Measurements from ENCODE around the gene DVL2. TPM values are rescaled to one million over a fixed set of nuclear protein-coding genes. Genes with fewer than 3 reads are reported as not detected.
"Not testable (repeated sequence)": the region's sequence is repeated elsewhere in the genome, so short reads cannot be mapped to it uniquely, and the experiment has no call there.

The DVL2 gene
- total RNA-seq, 1 donor from 2014 or later: 34.4 TPM

DNA sequence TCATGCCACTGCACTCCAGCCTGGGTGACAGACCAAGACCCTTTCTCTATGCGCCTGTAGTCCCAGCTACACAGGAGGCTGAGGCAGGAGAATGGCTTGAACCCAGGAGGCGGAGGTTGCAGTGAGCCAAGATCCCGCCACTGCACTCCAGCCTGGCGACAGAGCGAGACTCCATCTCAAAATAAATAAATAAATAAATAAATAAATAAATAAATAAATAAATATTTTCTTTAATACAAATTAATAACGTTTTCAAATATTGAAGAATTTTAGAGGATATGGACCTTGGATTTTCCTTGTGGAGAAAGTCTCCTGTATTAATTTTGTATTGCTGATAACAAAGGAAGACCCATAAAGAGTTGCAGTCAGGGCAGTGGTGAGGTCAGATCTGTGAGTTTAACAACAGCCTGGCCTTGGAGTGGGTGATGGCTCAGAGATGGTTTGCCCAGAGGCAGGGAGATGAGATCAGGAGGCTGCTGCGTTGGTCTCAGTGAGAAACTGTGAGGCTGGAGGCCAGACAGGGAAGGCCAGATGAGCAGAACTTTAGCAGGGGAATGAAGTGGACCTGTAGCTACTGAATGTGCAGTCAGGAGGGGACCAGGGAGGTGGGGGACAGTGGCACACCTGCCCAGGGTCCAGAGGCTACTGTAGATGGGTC lies 50.8 kb downstream of the DVL2 start:
- no peaks in the 10 kb centered on the region for H3K9me3 ChIP-seq (ENCODE audit: insufficient read depth, low read depth, low read length)
- TF ChIP-seq EZH2 (IDR thresholded peaks at IDR 0.05; ENCODE audit: insufficient read depth, low read length): no peak
- TF ChIP-seq, protein P1, sequence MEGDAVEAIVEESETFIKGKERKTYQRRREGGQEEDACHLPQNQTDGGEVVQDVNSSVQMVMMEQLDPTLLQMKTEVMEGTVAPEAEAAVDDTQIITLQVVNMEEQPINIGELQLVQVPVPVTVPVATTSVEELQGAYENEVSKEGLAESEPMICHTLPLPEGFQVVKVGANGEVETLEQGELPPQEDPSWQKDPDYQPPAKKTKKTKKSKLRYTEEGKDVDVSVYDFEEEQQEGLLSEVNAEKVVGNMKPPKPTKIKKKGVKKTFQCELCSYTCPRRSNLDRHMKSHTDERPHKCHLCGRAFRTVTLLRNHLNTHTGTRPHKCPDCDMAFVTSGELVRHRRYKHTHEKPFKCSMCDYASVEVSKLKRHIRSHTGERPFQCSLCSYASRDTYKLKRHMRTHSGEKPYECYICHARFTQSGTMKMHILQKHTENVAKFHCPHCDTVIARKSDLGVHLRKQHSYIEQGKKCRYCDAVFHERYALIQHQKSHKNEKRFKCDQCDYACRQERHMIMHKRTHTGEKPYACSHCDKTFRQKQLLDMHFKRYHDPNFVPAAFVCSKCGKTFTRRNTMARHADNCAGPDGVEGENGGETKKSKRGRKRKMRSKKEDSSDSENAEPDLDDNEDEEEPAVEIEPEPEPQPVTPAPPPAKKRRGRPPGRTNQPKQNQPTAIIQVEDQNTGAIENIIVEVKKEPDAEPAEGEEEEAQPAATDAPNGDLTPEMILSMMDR (IDR thresholded peaks at IDR 0.05; ENCODE audit: insufficient read depth, low read depth, low read length): no peak
- H2AFZ ChIP-seq (ENCODE audit: low read depth, low read length): no peak overlapping the region
- DNase-seq (ENCODE audit: low read depth) (no peak), FAIRE-seq (no peak)
- H3K4me3 ChIP-seq (ENCODE audit: insufficient read depth, low read depth, low read length): no peak overlapping the region
- H3K4me1 ChIP-seq (ENCODE audit: insufficient read depth, low read length): no peaks in the 10 kb centered on the region
- H4K20me1 ChIP-seq (ENCODE audit: insufficient read depth, low read length): no peaks in the 10 kb centered on the region
- H3K27me3 ChIP-seq (ENCODE audit: insufficient read depth, low read length): no peaks in the 10 kb centered on the region
- no peaks in the 10 kb centered on the region for H3K27me3 Mint-ChIP-seq (ENCODE audit: low read depth, unreplicated experiment)
- no peaks in the 10 kb centered on the region for H3K79me2 ChIP-seq (ENCODE audit: insufficient read depth, low read length)
- no peak overlapping the region for H3K9ac ChIP-seq (ENCODE audit: low read length)
- no peaks in the 10 kb centered on the region for H3K9me3 Mint-ChIP-seq (ENCODE audit: unreplicated experiment)
- no peak overlapping the region for H3K27ac ChIP-seq (ENCODE audit: low read depth, low read length)
- peaks cover 9% of the 10 kb centered on the region for H3K36me3 Mint-ChIP-seq (ENCODE audit: low read depth, unreplicated experiment)
- peaks cover 5% of the 10 kb centered on the region for H3K4me1 Mint-ChIP-seq (ENCODE audit: low read depth, unreplicated experiment)
- no peak overlapping the region for H3K4me3 Mint-ChIP-seq (ENCODE audit: unreplicated experiment)
- H3K36me3 ChIP-seq (ENCODE audit: insufficient read depth, low read length): no peaks in the 10 kb centered on the region
- peak overlapping the region; percentile 19 for H3K27ac Mint-ChIP-seq (ENCODE audit: unreplicated experiment)
- H3K4me2 ChIP-seq (ENCODE audit: low read length): no peak overlapping the region

DNA sequence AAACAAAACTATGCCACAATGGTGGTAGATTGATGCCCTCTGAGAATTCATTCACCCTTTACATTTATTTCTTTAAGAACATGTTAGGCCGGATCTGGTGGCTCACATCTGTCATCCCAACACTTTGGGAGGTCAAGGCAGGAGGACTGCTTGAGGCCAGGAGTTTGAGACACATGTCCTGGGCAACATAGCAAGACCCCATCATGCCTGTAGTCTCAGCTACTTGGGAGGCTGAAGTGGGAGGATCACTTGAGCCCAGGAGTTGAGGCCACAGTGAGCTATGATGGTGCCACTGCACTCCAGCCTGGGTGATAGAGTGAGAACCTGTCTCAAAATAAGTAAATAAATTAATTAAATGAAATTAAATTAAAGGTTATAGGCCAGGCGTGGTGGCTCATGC lies 52.2 kb downstream of the DVL2 start:
- DNase-seq (ENCODE audit: low read depth); H3K4me3 ChIP-seq (ENCODE audit: insufficient read depth, low read depth, low read length); H3K27ac Mint-ChIP-seq (ENCODE audit: unreplicated experiment); H3K9me3 ChIP-seq (ENCODE audit: insufficient read depth, low read depth, low read length); H3K79me2 ChIP-seq (ENCODE audit: insufficient read depth, low read length); H3K4me2 ChIP-seq (ENCODE audit: low read length); H3K36me3 Mint-ChIP-seq (ENCODE audit: low read depth, unreplicated experiment); H3K27me3 Mint-ChIP-seq (ENCODE audit: low read depth, unreplicated experiment); FAIRE-seq; H3K4me3 Mint-ChIP-seq (ENCODE audit: unreplicated experiment); H3K9ac ChIP-seq (ENCODE audit: low read length); H3K9me3 Mint-ChIP-seq (ENCODE audit: unreplicated experiment); H2AFZ ChIP-seq (ENCODE audit: low read depth, low read length); H3K27ac ChIP-seq (ENCODE audit: low read depth, low read length); H4K20me1 ChIP-seq (ENCODE audit: insufficient read depth, low read length); H3K36me3 ChIP-seq (ENCODE audit: insufficient read depth, low read length); H3K27me3 ChIP-seq (ENCODE audit: insufficient read depth, low read length): not testable (repeated sequence)
- H3K4me1 ChIP-seq (ENCODE audit: insufficient read depth, low read length): peaks cover 14% of the 10 kb centered on the region
- H3K4me1 Mint-ChIP-seq (ENCODE audit: low read depth, unreplicated experiment): peaks cover 13% of the 10 kb centered on the region

DNA sequence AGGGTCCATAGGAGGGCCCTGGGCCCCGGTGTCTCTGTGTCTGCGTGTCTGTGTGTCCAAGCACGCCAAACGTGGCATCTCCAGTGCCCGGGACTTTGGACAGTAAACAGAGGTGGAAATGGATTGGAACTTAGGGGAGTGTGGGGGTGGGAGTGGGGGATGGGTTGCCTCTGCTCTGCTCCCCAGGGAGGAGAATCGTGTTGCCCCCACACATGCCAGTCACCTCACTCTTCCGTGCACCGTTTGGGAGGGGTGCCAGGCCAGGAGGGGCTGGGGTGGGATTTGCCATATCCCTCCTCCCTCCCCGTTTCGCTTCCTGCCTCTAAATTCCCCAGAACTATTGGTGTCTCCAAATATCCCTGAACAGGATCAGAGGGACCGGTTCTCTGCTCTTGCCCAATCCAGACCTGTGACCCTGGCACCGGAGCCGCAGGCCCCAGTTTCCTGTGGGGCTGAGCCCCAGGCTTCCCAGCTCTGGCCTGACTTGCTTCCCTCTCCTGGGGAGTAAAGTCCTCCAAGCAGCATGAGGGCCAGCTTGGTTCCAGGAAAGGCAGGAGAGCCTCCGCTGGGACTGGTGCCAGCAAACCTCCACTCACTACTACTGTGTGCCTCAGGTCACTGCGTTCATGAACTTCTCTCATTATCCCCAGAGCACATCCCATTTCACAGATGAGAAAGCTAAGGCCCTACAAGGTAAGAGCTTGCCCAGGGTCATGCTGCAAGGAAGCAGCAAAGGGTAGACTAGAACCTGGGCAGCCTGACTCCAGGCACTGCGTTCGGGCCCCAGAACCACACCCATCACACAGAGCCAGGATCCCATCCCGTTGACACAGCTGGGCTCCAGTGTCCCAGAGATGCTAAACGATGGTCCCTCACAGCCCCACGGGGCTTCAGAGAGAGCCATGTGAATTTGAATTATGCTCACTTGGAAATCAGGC lies 54.7 kb downstream of the DVL2 start, which contains the start of gene ASGR1:
TSS of gene ASGR1 (minus strand) at position 54 of the 938 bp plus-strand sequence. CDS start 807 bp downstream, outside the sequence.
- Histone ChIP-seq H3K9me3 (ENCODE audit: insufficient read depth, low read depth, low read length) (no peaks in the 10 kb centered on the region), H3K4me2 (ENCODE audit: low read length) (peak within 1 kb of the TSS; percentile 98), H3K9ac (ENCODE audit: low read length) (peak within 1 kb of the TSS; percentile 80), H4K20me1 (ENCODE audit: insufficient read depth, low read length) (peaks cover 11% of the 10 kb centered on the region), H2AFZ (ENCODE audit: low read depth, low read length) (peak within 1 kb of the TSS; percentile 81), H3K4me1 (ENCODE audit: insufficient read depth, low read length) (peaks cover 17% of the 10 kb centered on the region), H3K27me3 (ENCODE audit: insufficient read depth, low read length) (no peaks in the 10 kb centered on the region), H3K27ac (ENCODE audit: low read depth, low read length) (no peak within 1 kb of the TSS), H3K4me3 (ENCODE audit: insufficient read depth, low read depth, low read length) (peak within 1 kb of the TSS; percentile 62), H3K79me2 (ENCODE audit: insufficient read depth, low read length) (no peaks in the 10 kb centered on the region), H3K36me3 (ENCODE audit: insufficient read depth, low read length) (no peaks in the 10 kb centered on the region)
- TF ChIP-seq, protein P1 (IDR thresholded peaks at IDR 0.05; ENCODE audit: insufficient read depth, low read depth, low read length): no peak
- TF ChIP-seq EZH2 (IDR thresholded peaks at IDR 0.05; ENCODE audit: insufficient read depth, low read length): no peak
- no peaks in the 10 kb centered on the region for H3K27me3 Mint-ChIP-seq (ENCODE audit: low read depth, unreplicated experiment)
- no peak for FAIRE-seq
- H3K4me3 Mint-ChIP-seq (ENCODE audit: unreplicated experiment): no peak within 1 kb of the TSS
- no peaks in the 10 kb centered on the region for H3K9me3 Mint-ChIP-seq (ENCODE audit: unreplicated experiment)
- peak within 1 kb of the TSS; percentile 41 for H3K27ac Mint-ChIP-seq (ENCODE audit: unreplicated experiment)
- no peak for DNase-seq (ENCODE audit: low read depth)
- no peaks in the 10 kb centered on the region for H3K36me3 Mint-ChIP-seq (ENCODE audit: low read depth, unreplicated experiment)
- H3K4me1 Mint-ChIP-seq (ENCODE audit: low read depth, unreplicated experiment): peaks cover 13% of the 10 kb centered on the region

Measured in astrocyte (in vitro differentiated cells and primary cell).